ENCODE results near the gene MTERF2.

Gene MTERF2

DNA sequence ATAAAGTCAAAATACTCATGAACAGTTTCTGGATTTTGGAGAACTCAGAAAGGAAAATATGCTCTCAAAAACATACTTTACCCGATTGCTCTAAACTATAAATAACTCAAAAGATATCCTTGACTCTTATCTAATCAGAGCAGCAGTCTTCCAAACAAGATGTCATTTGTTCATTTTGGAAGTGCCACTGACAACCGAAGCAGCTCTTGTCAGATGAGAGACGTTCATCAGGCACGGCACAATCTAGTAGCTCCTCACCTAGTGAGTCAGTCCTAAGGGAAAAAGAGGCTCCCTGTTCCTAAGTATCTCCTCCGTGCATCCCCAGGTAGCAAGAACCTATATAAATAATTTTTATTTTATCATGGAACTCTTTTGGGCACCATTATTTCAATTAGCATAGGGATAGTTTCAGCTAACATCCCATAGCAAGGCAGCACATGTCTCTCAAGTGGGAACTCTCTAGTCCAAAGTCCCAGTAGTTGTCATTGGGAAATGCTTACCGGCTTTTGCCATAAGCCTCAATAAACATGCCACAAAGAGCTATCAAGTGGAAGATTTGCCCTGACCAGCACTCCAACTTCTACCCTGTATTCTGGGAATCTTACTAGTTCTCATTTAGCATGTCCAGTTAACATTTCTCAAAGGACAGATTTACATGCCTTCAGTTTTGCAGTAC, 45.3 kb downstream of the MTERF2 start:
- TF ChIP-seq, protein P1, sequence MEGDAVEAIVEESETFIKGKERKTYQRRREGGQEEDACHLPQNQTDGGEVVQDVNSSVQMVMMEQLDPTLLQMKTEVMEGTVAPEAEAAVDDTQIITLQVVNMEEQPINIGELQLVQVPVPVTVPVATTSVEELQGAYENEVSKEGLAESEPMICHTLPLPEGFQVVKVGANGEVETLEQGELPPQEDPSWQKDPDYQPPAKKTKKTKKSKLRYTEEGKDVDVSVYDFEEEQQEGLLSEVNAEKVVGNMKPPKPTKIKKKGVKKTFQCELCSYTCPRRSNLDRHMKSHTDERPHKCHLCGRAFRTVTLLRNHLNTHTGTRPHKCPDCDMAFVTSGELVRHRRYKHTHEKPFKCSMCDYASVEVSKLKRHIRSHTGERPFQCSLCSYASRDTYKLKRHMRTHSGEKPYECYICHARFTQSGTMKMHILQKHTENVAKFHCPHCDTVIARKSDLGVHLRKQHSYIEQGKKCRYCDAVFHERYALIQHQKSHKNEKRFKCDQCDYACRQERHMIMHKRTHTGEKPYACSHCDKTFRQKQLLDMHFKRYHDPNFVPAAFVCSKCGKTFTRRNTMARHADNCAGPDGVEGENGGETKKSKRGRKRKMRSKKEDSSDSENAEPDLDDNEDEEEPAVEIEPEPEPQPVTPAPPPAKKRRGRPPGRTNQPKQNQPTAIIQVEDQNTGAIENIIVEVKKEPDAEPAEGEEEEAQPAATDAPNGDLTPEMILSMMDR (IDR thresholded peaks at IDR 0.05; ENCODE audit: insufficient read depth, missing control alignments) = no peak
- DNase-seq (ENCODE audit: insufficient read length, low spot score) (no peak), FAIRE-seq (no peak)

DNA sequence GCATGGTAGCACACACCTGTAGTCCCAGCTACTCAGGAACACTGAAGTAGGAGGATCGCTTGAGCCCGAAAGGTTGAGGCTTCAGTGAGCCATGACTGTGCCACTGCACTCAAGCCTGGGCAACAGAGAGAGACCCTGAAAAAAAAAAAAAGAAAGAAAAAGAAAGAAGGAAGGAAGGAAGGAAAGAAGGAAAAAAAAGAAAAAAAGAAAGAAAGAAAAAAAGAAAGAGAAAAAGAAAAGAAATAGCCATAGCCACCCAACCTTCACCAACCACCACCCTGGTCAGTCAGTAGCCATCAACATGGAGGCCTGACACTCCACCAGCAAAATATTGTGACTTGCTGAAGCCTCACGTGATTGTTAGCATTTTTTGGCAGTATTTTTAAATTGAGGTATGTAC, 52.7 kb downstream of the MTERF2 start:
- TF ChIP-seq, protein P1 (IDR thresholded peaks at IDR 0.05; ENCODE audit: insufficient read depth, missing control alignments) = no peak
- no peak for FAIRE-seq
- DNase-seq (ENCODE audit: insufficient read length, low spot score) = no peak

Data from D721Med (cell line).